Prostate gland (tissue), 2 donors: ENCODE results near the gene FOLR1.

Source experiments
- CTCF ChIP-seq, 4 experiments: fragments of 200-600 bp in 2 of 4; fragments of 450-650 bp in 2 of 4; sonication (generic) in 2 of 4; IDR thresholded peaks; 1 replicate in 3 of 4; 2 replicates in 1 of 4; pipeline ENCODE4 v1.5.1; 2016 to 2019; ENCODE audit warnings: antibody characterized with exemption in 4 of 4, mild to moderate bottlenecking in 2 of 4, moderate library complexity in 2 of 4
- POLR2A ChIP-seq: fragments of 450-650 bp; IDR thresholded peaks from one replicate; pipeline ENCODE4 v1.6.1; 2016; ENCODE audit warnings: antibody characterized with exemption, mild to moderate bottlenecking

GRCh38 chr11:72236083-72236697 lies 44.2 kb downstream of the FOLR1 start:
- no peak for TF ChIP-seq CTCF (IDR thresholded peaks at IDR 0.05)
- TF ChIP-seq POLR2A: no peak
